Pancreas (tissue), 10 donors: ENCODE data around the gene KANSL3. TPM values are rescaled to one million over a fixed set of nuclear protein-coding genes. Genes with fewer than 3 reads are reported as not detected.

Experiments used
- ATAC-seq, 4 donors: fragments of 200-7000 bp; cut with Tn5 transposase; one replicate each; pipeline versions ENCODE4 v1.8.0 to v1.9.1; 2020; ENCODE audit warnings: mild to moderate bottlenecking in 4 of 4, moderate library complexity in 4 of 4
- DNase-seq, 6 donors: peaks; one replicate each; pipeline ENCODE4 v3.0.0-alpha.2; 2020
- FAIRE-seq: peaks from 2 replicates; lab custom pipeline; 2012; peaks lifted over from hg19 to GRCh38; lab: Jason Lieb, UNC
- H3K27ac ChIP-seq, 4 donors: fragments of 200-600 bp; sonication (generic); 1 replicate in 3 of 4; 2 replicates in 1 of 4; pipeline versions ENCODE4 v1.5.0 to v1.8.0; 2020
- H3K27me3 ChIP-seq, 4 donors: fragments of 200-600 bp; one replicate each; pipeline ENCODE4 v1.8.0; 2021
- H3K36me3 ChIP-seq, 3 donors: fragments of 200-600 bp; sonication (generic) in 1 of 3; one replicate each; pipeline versions ENCODE4 v1.5.0 to v1.8.0; 2020 to 2021
- H3K4me1 ChIP-seq, 3 donors: fragments of 200-600 bp; one replicate each; pipeline ENCODE4 v1.8.0; 2021
- H3K4me3 ChIP-seq, 4 donors: fragments of 200-600 bp; sonication (generic) in 2 of 4; one replicate each; pipeline versions ENCODE4 v1.5.0 to v1.8.0; 2020 to 2021
- H3K9me3 ChIP-seq, 4 donors: fragments of 200-600 bp; one replicate each; pipeline ENCODE4 v1.8.0; 2021
- WGBS, 2 donors: extraction: QIAGEN DNeasy Blood & Tissue Kit; methylation state at CpG; one replicate each; pipeline ENCODE4 v1.1.7; 2013; 5-methylcytosine and 5-hydroxymethylcytosine counted together
- intact Hi-C, 3 donors: fragments of 100-400 bp; cut with DNase I; formaldehyde crosslinking; loops; one replicate each; pipeline versions ENCODE4 v1.11.1 to v1.14.2; 2022
- polyA plus RNA-seq, 2 donors: library from polyadenylated mRNA; stranded (reverse); fragments of 200-250 nt; gene quantifications; one replicate each; pipeline ENCODE4 v1.2.3, GENCODE V29; 2013
- total RNA-seq, 6 donors: library from RNA; stranded (reverse); fragmentation: NEBNext Ultra II Directional in 4 of 6; extraction: Animal tissue kit (Norgen Biotek cat#: 25700) in 4 of 6; gene quantifications; one replicate each; pipeline versions ENCODE4 v1.2.1 to v1.2.4, GENCODE V29; 2021 to 2023
- TF ChIP-seq, protein P1 (sequence below), 4 donors: fragments of 200-600 bp; sonication (generic) in 3 of 4; IDR thresholded peaks; one replicate each; pipeline versions ENCODE4 v1.5.0 to v1.8.0; 2021; ENCODE audit warnings: antibody characterized with exemption in 4 of 4
- donor health status: healthy with polysubstance abuse.
- donor health status: DM: no; HTN: no; CAD: no; lungs with moderate emphysema.
- donor health status: DM: no; HTN: no; CAD: no.
- donor health status: control.
- donor health status: control.
- donor health status: Bipolar disorder and iron deficiency.
- donor health status: DM: yes; HTN: yes; CAD: no.
- donor health status: DM: no; HTN: no; CAD: no.
- donor health status: DM: no; HTN: no; CAD: no.
- donor health status: DM: yes; HTN: yes; CAD: no.

Gene KANSL3
- total and polyA plus RNA-seq, 8 donors = 14.8 to 28.9 (median 19.2) TPM

DNA sequence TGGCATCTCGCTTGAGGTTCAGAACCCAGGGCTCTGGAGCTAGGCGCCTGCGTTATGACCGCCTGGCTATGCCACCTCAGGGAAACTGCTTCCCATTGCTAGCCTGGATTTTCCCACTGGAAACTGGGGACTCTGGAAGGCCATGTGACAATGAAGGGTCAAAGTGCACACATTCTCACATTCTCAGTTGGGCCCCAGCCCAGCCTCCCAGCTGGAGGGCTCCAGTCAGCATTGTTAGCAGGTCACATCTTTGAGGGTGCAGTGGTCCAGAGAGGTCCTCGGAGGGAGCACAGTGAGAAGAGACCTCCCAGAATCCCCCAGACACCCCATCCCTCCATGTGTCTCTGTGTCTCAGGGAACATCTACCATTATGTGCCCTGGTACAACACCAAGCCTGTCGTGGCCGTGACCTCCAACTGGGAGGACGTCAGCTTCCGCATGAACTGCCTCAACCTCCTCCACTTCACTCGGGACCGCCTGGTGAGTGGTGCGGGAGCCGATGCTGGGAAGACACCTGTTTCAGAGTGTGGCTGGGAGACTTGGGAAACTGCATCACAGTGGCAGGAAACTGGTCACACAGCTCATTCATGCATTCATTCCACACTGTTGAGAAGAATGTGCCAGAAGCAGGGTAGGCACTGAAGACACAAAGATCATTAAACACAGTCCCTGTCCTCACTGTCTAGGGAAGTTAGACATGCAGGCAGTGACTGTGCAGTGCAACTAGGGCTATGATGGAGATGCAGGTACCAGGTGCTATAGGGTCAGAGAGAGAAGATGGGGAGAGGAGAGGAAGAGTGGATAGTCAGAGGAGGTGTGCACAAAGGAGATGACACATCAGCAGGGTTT lies 46.1 kb upstream of the KANSL3 start:
- Histone ChIP-seq H3K36me3 (no peaks in the 10 kb centered on the region), H3K27ac (no peak overlapping the region), H3K4me3 (no peak overlapping the region), H3K9me3 (no peaks in the 10 kb centered on the region), H3K4me1 (peaks cover 5 to 17% (median 15%) of the 10 kb centered on the region in 3 donors), H3K27me3 (no peaks in the 10 kb centered on the region)
- peak in 3 of 4 donors; percentile 5 to 16 (median 11) for ATAC-seq
- DNase-seq = no peak
- intact Hi-C loops = no loop called here
- 69 to 72% methylated on average over 13 of the region's 13 CpGs for WGBS, 2 donors
- TF ChIP-seq, protein P1, sequence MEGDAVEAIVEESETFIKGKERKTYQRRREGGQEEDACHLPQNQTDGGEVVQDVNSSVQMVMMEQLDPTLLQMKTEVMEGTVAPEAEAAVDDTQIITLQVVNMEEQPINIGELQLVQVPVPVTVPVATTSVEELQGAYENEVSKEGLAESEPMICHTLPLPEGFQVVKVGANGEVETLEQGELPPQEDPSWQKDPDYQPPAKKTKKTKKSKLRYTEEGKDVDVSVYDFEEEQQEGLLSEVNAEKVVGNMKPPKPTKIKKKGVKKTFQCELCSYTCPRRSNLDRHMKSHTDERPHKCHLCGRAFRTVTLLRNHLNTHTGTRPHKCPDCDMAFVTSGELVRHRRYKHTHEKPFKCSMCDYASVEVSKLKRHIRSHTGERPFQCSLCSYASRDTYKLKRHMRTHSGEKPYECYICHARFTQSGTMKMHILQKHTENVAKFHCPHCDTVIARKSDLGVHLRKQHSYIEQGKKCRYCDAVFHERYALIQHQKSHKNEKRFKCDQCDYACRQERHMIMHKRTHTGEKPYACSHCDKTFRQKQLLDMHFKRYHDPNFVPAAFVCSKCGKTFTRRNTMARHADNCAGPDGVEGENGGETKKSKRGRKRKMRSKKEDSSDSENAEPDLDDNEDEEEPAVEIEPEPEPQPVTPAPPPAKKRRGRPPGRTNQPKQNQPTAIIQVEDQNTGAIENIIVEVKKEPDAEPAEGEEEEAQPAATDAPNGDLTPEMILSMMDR (IDR thresholded peaks at IDR 0.05) = no peak
- FAIRE-seq = no peak

DNA sequence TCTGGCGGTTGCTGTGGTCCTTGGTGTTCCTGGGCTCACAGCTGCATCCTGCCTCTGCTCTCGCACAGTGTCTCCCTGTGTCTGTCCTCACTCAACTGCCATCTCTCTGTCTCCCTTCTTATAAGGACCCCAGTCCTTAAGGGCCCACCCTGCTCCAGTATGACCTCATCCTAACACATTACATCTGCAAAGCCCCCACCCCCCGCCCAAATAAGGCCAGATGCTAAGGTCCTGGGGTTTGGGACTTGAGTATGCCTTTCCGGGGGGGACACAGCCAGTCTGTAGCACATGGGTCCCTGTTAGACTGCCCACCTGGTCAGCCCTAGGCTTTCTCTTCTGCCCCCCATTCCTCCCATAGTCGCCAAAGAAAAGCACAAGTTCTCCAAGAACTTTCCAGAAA lies 45.2 kb upstream of the KANSL3 start:
- Histone ChIP-seq H3K4me1 (peaks cover 5 to 17% (median 15%) of the 10 kb centered on the region in 3 donors), H3K27me3 (no peaks in the 10 kb centered on the region), H3K36me3 (no peaks in the 10 kb centered on the region), H3K27ac (no peak overlapping the region), H3K4me3 (no peak overlapping the region), H3K9me3 (no peaks in the 10 kb centered on the region)
- FAIRE-seq = no peak
- 94 to 96% methylated on average over 5 of the region's 5 CpGs for WGBS, 2 donors
- TF ChIP-seq, protein P1 (IDR thresholded peaks at IDR 0.05) = no peak
- DNase-seq = no peak
- ATAC-seq = no peak
- intact Hi-C loops = no loop called here

DNA sequence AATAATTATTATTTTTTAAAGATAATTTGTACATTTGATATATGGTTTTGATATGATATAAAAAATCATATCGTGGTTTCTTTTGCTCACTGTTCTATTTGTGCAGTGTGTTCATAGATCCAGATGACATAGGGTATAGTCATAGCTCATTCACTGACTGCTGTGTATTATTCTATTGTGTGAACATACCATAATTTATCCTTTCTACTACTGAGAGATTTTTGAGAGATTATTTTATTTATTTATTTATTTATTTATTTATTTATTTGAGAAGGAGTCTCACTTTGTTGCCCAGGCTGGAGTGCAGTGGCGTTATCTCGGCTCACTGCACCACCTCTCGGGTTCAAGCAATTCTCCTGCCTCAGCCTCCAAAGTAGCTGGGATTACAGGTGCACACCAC lies 43.4 kb upstream of the KANSL3 start:
- intact Hi-C loops = no loop called here
- H3K36me3 ChIP-seq = no peaks in the 10 kb centered on the region
- no peaks in the 10 kb centered on the region for H3K9me3 ChIP-seq
- H3K27ac ChIP-seq = no peak overlapping the region
- H3K4me3 ChIP-seq = no peak overlapping the region
- WGBS, 2 donors = 81 to 82% methylated on average over 4 of the region's 4 CpGs
- H3K27me3 ChIP-seq = no peaks in the 10 kb centered on the region
- TF ChIP-seq, protein P1 (IDR thresholded peaks at IDR 0.05) = no peak
- no peak for ATAC-seq
- no peak for DNase-seq
- no peak for FAIRE-seq
- peaks cover 5 to 17% (median 15%) of the 10 kb centered on the region in 3 donors for H3K4me1 ChIP-seq

DNA sequence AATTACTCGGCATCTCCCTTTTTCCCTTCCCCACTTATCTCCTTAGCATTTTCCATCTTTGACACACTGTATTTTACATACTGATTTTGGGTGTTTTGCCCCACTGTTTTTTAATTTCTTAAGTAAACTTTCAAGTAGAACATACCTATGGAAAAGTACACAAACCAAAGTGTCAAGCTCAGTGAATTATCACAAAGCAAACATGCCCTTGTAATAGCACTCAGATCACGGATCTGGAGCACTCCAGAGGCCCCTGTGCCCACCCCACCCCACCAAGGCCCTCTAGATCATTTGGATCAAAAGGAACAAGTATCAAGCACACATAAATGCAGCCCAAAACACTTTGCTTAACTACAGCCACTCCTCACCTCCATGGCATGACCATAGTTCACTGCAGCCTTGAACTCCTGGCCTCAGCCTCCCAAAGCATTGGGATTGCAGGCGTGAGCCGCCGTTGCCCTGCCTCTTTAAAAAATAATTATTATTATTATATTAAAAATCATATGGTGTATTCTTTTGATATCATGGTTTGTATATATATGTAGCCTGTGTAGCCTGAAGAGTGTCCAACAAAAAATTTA lies 42.5 kb upstream of the KANSL3 start:
- H3K9me3 ChIP-seq = no peaks in the 10 kb centered on the region
- WGBS, 2 donors = 18 to 19% methylated on average over 5 of the region's 5 CpGs
- intact Hi-C loops = no loop called here
- H3K27me3 ChIP-seq = no peaks in the 10 kb centered on the region
- H3K4me3 ChIP-seq = no peak overlapping the region
- DNase-seq (no peak), FAIRE-seq (no peak), ATAC-seq (peak; percentile 45 to 78 (median 69))
- TF ChIP-seq, protein P1 (IDR thresholded peaks at IDR 0.05) = no peak
- no peaks in the 10 kb centered on the region for H3K36me3 ChIP-seq
- peaks cover 5 to 17% (median 15%) of the 10 kb centered on the region in 3 donors for H3K4me1 ChIP-seq
- peak overlapping the region in 1 of 4 donors; percentile 61 for H3K27ac ChIP-seq
